Measurements from ENCODE around the gene CDH4.

DNA sequence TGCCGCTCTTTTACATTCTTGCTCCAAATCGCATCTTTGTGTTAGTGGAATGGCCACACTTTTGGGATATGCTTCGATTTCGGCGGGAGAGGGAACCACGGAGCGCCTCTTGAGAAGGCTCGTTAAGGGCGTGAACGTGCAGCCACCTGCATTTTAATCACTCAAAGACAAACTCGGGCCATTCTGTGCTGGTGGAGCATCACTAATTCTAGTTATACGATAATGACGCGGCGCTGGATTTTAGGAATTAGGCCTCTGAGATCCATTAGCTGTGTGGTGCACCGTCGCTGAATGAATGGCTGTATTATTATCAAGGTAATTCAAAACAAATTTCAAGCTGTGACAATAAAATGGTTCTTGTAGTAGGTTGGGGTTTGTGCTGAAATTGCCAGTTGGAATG is 305.6 kb downstream of the CDH4 start:
- TF ChIP-seq, protein P1, sequence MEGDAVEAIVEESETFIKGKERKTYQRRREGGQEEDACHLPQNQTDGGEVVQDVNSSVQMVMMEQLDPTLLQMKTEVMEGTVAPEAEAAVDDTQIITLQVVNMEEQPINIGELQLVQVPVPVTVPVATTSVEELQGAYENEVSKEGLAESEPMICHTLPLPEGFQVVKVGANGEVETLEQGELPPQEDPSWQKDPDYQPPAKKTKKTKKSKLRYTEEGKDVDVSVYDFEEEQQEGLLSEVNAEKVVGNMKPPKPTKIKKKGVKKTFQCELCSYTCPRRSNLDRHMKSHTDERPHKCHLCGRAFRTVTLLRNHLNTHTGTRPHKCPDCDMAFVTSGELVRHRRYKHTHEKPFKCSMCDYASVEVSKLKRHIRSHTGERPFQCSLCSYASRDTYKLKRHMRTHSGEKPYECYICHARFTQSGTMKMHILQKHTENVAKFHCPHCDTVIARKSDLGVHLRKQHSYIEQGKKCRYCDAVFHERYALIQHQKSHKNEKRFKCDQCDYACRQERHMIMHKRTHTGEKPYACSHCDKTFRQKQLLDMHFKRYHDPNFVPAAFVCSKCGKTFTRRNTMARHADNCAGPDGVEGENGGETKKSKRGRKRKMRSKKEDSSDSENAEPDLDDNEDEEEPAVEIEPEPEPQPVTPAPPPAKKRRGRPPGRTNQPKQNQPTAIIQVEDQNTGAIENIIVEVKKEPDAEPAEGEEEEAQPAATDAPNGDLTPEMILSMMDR (IDR thresholded peaks at IDR 0.05): no peak
- TF ChIP-seq POLR2AphosphoS5 (IDR thresholded peaks at IDR 0.05) (no peak), POLR2A (IDR thresholded peaks at IDR 0.05) (no peak), EP300 (IDR thresholded peaks at IDR 0.05; ENCODE audit: low read depth) (no peak)
